ENCODE data around the gene IRF7. TPM values are rescaled to one million over a fixed set of nuclear protein-coding genes. Genes with fewer than 3 reads are reported as not detected.

IRF7 gene
- total RNA-seq, 1 experiment from 2014 or later = 80.8 TPM

GRCh38 chr11:630871-631270 lies 15.1 kb upstream of the IRF7 start:
- no peak overlapping the region for H3K27ac ChIP-seq (ENCODE audit: low read length)
- ATAC-seq (no peak), DNase-seq (no peak)
- H3K9me2 ChIP-seq (replicated peaks; ENCODE audit: low read length) = no peaks in the 10 kb centered on the region
- H3K9ac ChIP-seq (ENCODE audit: low read length) = no peak overlapping the region
- no peaks in the 10 kb centered on the region; the same call in 1 of the 2 replicates for H3K4me1 ChIP-seq (ENCODE audit: insufficient read depth, low read length)
- no peaks in the 10 kb centered on the region for H3K9me3 ChIP-seq (ENCODE audit: low read length)
- POLR2A ChIA-PET (ENCODE audit: unreplicated experiment) = no interaction called here
- H3K27me3 ChIP-seq (ENCODE audit: low read length) = no peaks in the 10 kb centered on the region
- H3F3A ChIP-seq (ENCODE audit: low read length, unreplicated experiment) = no peaks in the 10 kb centered on the region
- H2AFZ ChIP-seq (ENCODE audit: low read length) = no peak overlapping the region
- TF ChIP-seq EZH2 (IDR thresholded peaks at IDR 0.05; ENCODE audit: low read length, unreplicated experiment) = no peak
- no peak for TF ChIP-seq EZH2phosphoT487 (IDR thresholded peaks at IDR 0.05; ENCODE audit: borderline replicate concordance, low read length)
- no peak for TF ChIP-seq CTCF (conservative IDR thresholded peaks at IDR 0.05; ENCODE audit: low read depth, low read length)
- H3K4me2 ChIP-seq (ENCODE audit: low read length) = no peak overlapping the region
- intact Hi-C loops (cut with micrococcal nuclease) = no loop called here
- CTCF ChIA-PET = no interaction called here
- no peaks in the 10 kb centered on the region for H3K79me2 ChIP-seq (ENCODE audit: low read length)
- no TSS peak for BruUV-seq (replicated peaks)
- H3K36me3 ChIP-seq (ENCODE audit: low read depth, low read length) = no peaks in the 10 kb centered on the region
- no peaks in the 10 kb centered on the region for H4K20me1 ChIP-seq (ENCODE audit: low read length)
- H3K4me3 ChIP-seq (ENCODE audit: low read length) = no peak overlapping the region

DNA sequence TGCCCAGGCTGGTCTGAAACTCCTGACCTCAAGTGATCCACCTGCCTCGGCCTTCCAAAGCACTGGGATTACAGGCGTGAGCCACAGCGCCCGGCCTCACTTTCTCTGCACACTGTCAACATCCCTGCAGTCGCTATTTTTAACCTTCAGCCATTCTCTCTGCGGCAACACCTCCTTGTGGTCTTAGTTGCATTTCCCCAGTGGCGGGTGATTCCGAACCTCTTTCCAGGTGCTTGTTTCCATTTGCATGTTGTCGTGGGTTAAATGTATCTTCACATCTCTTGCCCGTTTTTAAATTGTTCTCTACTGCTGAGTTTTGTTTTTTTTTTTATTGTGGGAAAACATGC lies 13.5 kb upstream of the IRF7 start:
- H3K9ac ChIP-seq (ENCODE audit: low read length) = no peak overlapping the region
- H4K20me1 ChIP-seq (ENCODE audit: low read length) = no peaks in the 10 kb centered on the region
- no peak overlapping the region for H2AFZ ChIP-seq (ENCODE audit: low read length)
- H3K27ac ChIP-seq (ENCODE audit: low read length) = no peak overlapping the region
- no peaks in the 10 kb centered on the region for H3F3A ChIP-seq (ENCODE audit: low read length, unreplicated experiment)
- no peak overlapping the region for H3K4me3 ChIP-seq (ENCODE audit: low read length)
- ChIA-PET POLR2A (ENCODE audit: unreplicated experiment) (no interaction called here), CTCF (no interaction called here)
- H3K9me3 ChIP-seq (ENCODE audit: low read length) = no peaks in the 10 kb centered on the region
- H3K27me3 ChIP-seq (ENCODE audit: low read length) = no peaks in the 10 kb centered on the region
- H3K4me2 ChIP-seq (ENCODE audit: low read length) = no peak overlapping the region
- peaks cover 4% of the 10 kb centered on the region; the same call in 1 of the 2 replicates for H3K4me1 ChIP-seq (ENCODE audit: insufficient read depth, low read length)
- no peaks in the 10 kb centered on the region for H3K36me3 ChIP-seq (ENCODE audit: low read depth, low read length)
- ATAC-seq (no peak), DNase-seq (no peak)
- TF ChIP-seq CTCF (conservative IDR thresholded peaks at IDR 0.05; ENCODE audit: low read depth, low read length) = no peak
- TF ChIP-seq EZH2 (IDR thresholded peaks at IDR 0.05; ENCODE audit: low read length, unreplicated experiment) = no peak
- TF ChIP-seq EZH2phosphoT487 (IDR thresholded peaks at IDR 0.05; ENCODE audit: borderline replicate concordance, low read length) = no peak
- intact Hi-C loops (cut with micrococcal nuclease) = no loop called here
- H3K79me2 ChIP-seq (ENCODE audit: low read length) = no peaks in the 10 kb centered on the region
- H3K9me2 ChIP-seq (replicated peaks; ENCODE audit: low read length) = no peaks in the 10 kb centered on the region
- no TSS peak for BruUV-seq (replicated peaks)

GRCh38 chr11:628056-628455 lies 12.3 kb upstream of the IRF7 start:
- TF ChIP-seq EZH2phosphoT487 (IDR thresholded peaks at IDR 0.05; ENCODE audit: borderline replicate concordance, low read length) (no peak), EZH2 (IDR thresholded peaks at IDR 0.05; ENCODE audit: low read length, unreplicated experiment) (no peak), CTCF (conservative IDR thresholded peaks at IDR 0.05; ENCODE audit: low read depth, low read length) (no peak)
- intact Hi-C loops (cut with micrococcal nuclease) = no loop called here
- DNase-seq (no peak), ATAC-seq (no peak)
- Histone ChIP-seq H3K4me3 (ENCODE audit: low read length) (no peak overlapping the region), H2AFZ (ENCODE audit: low read length) (no peak overlapping the region), H3K9ac (ENCODE audit: low read length) (no peak overlapping the region), H4K20me1 (ENCODE audit: low read length) (no peaks in the 10 kb centered on the region), H3K27me3 (ENCODE audit: low read length) (no peaks in the 10 kb centered on the region), H3K27ac (ENCODE audit: low read length) (no peak overlapping the region), H3K4me2 (ENCODE audit: low read length) (peak overlapping the region; percentile 31; the same call in 1 of the 2 replicates), H3K79me2 (ENCODE audit: low read length) (no peaks in the 10 kb centered on the region), H3K9me2 (replicated peaks; ENCODE audit: low read length) (no peaks in the 10 kb centered on the region), H3K36me3 (ENCODE audit: low read depth, low read length) (no peaks in the 10 kb centered on the region), H3K9me3 (ENCODE audit: low read length) (no peaks in the 10 kb centered on the region), H3K4me1 (ENCODE audit: insufficient read depth, low read length) (peaks cover 7% of the 10 kb centered on the region; the same call in 1 of the 2 replicates), H3F3A (ENCODE audit: low read length, unreplicated experiment) (no peaks in the 10 kb centered on the region)
- BruUV-seq (replicated peaks) = no TSS peak
- CTCF ChIA-PET = no interaction called here
- POLR2A ChIA-PET (ENCODE audit: unreplicated experiment) = no interaction called here
